Stimulated activated CD8-positive, alpha-beta memory T cell treated with anti-CD3 and anti-CD28 coated beads, Interleukin-7, amount 100 ng/mL, for 1 hour (primary cell): ENCODE data around the gene HERPUD1.
A peak's percentile ranks its signal among the peaks of the same experiment; 100 is the strongest.
"Not testable (repeated sequence)": the region's sequence is repeated elsewhere in the genome, so short reads cannot be mapped to it uniquely, and the experiment has no call there.

Experiments used
- DNase-seq, 2 donors: peaks; one replicate each; pipeline ENCODE4 v3.0.0-alpha.2; 2020; ENCODE audit warnings: low read depth in 2 of 2

Gene HERPUD1

DNA sequence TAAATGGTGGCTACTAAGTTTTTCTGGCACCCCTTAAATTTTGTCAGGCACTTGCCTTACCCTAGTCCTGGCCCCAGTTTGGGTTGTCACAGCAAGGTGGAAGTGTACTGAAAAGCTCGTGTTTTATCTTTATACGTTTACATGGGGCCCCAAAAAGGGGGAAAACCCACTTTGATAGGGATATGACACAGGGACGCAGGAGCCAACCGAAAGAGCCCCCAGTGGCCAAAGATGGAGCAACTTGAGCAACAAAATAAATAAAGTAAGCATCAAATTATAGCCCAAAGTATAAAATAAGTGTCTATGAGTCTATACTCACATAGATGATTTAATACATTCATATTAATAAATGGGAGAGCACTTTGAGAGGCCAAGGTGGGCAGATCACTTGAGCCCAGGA, 24.8 kb downstream of the HERPUD1 start:
- no peak for DNase-seq

DNA sequence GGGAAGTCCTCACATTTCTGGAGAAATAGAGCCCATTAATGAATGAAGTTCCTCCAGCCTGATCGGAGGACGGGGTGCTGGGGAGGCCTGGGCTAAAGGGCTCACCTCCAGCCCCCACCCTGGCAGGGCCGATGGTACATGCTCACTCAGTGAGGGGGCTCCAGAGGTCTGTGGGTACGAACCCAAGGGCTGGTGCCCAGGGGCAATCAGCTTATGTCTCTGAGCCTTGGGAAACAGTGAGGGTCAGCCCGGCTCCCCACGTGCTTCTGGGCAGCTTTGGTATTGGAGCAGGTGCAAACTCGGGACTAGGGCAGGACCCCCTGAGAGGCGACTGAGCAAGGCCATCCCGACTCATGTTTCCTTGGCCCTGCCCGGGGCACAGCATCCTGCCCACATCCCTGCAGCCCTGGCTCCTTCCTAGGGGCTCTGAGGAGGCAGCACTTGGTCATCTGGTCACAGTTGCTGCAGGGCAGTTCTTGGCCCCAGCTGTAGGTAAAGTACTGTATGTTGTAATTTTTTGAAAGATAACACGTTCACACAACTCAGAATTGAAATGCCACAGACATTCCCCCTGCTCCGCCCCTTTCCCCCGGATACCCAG, 28.8 kb downstream of the HERPUD1 start:
- no peak for DNase-seq

DNA sequence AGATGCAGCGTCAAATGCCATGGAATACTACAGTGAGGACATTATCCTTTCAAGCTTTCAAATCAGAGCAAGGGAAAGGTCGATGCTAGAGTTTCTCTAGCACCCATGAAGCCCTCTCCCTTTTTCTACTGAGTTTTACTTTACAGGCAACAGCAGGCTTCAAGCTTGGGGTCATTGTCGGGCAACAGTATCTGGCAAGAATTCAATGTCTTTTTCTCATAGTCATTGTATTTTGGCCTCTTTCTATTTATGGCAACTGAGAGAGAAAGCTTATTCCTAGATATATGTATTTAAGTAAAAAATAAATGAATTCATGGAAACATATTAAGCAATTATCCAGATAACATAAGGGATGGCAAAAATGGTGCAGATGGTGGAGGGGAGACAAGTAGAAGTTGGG, 29.4 kb downstream of the HERPUD1 start:
- DNase-seq = no peak

DNA sequence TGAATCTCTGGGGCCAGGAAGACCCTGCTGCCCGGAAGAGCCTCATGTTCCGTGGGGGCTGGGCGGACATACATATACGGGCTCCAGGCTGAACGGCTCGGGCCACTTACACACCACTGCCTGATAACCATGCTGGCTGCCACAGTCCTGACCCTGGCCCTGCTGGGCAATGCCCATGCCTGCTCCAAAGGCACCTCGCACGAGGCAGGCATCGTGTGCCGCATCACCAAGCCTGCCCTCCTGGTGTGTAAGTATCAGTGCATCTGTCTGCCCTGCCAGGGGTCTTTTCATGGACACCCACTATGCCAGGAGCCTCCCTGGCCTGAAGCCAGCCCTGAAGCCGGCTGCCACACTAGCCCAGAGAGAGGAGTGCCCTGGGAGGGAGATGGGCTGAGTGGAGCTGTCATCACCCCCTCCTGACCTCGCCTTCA, 29.9 kb downstream of the HERPUD1 start, which contains the start of gene CETP:
Gene CETP (plus strand): TSS at position 100 of the 431 bp plus-strand sequence. CDS start 30 bp downstream, at position 130.
- DNase-seq = no peak

DNA sequence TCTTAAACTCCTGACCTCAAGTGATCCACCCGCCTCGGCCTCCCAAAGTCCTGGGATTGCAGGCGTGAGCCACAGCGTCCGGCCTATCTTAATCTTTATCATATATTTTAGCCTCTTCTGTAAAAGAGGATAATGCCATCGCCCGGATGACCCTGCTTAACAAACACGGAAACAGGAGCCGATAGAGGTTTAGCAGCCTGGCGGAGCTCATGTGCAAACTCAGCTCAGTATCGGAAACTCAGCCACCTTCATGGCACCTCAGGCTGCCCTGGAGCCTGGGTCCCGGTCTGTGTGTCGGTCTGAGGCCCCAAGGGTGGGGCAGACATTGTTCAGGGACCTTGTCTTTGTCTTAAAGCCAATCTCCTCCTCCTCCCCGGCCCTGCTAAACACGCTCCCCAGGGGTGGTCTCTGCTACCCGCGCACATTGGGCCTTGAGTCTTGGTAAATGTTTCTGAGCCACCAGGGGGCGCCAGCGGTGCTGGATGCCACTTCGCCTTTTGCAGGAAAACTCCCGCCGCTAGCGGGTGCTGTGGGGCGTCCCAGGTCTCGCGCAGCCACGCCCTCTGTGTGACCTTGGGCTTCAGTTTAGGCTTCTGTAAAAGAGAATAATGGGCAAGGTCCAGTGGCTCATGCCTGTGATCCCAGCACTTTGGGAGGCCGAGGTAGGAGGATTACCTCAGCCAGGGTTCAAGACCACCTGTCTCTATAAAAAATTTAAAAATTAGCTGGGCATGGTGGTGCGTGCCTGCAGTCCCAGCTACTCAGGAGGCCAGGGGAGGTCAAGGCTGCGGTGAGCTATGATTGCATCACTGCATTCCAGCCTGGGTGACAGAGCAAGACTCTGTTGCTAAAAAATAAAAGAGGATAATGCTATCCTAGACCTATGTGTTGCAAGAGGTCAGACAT, 32.6 kb downstream of the HERPUD1 start:
- peak; percentile 84 to 96 for DNase-seq

DNA sequence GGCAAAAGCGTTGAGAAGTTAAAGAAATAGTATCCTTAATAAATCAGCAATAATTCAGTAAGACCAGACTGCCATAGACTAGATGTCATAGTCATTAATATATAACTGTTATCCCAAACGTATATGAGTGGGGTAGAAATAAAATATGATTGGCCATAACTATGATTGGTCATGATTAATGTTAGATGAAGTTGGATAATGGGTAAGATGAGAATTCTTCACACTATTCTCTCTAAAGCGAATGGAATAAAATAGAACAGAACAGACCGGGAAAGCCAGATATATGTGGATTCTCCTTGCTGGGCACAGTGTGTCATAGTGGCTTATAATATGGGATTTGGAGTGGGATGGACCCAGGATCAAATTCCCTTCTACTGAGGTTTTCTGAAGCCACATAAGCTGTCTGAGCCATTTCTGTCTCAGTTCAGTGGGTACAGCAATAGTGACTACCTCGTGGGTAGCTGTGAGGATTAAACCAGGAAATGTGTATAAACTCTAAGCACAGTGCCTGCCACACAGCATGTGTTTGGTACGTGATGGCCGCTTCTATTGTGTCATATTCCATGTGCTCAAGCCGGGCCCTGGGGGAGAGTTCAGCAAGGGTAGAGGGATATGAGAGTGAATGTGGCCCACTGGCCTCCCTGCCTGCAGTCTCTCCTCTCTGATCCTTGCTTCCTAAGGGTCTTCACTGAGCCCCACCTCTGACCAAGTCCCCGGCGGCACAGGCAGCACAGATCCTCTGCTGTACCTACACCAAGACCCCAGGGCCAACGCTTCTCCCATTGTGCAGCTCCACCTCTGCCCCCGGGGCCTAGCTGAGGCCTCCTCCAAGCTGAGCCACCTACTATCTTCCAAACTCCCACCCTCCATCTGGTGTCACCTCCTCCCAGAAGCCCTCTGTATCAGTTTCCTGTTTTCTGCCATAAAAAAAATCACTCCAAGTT, 33.5 kb downstream of the HERPUD1 start:
- no peak for DNase-seq

DNA sequence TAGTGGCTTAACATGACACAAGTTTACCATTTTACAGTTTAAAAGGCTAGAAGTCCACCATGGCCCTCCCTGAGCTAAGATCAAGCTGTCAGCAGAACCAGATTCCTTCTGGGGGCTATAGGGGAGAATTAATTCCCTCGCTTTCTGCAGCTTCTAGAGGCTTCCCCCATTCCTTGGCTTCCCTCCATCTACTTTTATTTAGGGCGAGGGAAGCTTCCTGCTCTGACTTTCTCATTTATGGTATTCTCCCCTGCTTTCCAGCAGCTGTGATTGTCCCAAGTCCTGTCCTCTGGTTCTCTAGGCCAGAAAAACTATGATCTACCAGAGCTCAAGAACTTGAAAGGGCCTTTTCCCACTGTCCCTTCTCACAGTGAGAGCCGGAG, 34.1 kb downstream of the HERPUD1 start:
- no peak for DNase-seq

DNA sequence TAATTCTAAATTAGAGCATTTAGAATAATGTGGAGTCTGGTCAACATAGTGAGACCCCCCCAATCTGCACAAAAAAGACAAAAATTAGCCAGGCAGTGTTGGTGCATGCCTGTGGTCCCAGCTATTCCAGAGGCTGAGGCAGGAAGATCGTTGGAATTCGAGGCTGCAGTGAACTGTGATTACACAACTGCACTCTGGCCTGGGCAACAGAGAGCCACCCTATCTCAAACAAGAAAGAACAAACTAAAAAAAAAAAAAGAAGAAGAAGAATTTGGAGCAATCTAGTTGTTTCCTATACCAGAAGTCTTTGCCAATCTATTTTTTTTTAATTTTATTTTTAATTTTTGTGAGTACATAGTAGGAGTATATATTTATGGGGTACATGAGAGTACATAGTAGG, 35.8 kb downstream of the HERPUD1 start:
- no peak for DNase-seq

DNA sequence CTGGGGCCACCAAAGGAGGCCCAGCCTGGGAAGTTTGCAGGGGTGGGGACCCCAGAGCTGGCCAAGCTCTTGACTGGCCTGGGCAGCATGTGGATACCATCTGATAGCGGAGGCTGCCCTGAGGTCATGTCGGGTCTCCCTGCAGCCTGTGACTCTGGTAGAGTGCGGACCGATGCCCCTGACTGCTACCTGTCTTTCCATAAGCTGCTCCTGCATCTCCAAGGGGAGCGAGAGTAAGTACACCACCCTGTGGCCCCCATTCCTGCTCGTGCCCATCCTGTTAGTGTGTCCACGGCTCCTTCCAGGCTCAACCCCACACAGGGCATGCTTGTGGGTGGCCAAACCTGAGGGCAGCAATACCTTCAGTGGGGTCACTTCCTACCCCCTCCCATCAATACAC, 37.8 kb downstream of the HERPUD1 start:
- no peak for DNase-seq

DNA sequence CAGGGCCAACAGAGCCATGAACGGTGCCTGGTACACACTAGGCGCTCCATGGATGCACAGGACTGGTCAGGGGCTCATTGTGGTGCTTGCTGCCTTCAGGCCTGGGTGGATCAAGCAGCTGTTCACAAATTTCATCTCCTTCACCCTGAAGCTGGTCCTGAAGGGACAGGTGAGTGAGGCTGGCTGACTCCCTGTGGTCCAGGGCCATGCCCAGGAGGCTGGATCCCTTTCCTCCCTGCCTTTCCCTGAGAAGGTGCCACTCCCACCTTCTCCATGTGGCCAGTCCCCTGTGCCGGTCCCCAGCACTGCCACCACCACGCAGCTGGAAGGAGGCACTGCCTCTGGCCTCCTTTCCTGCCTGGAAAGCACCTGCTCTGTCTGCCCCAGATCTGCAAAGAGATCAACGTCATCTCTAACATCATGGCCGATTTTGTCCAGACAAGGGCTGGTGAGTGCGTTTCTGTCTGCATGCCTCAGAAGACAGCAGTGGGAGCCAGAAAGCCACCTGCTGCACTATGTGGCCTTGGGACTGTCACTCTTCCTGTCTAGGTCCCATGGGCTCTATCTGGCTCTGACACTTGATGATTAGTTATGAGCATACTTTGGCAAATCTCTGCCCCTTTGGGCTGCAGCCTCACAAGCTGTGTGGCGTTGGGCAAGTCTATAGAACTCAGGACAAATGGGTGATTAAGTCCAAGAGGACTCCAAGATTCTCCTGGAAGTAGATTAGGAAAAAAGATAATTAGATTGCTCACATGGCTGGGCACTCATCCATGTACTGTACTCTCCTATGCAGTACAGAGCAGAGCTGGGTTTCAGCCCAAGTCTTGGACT, 39.2 kb downstream of the HERPUD1 start:
- no peak for DNase-seq

DNA sequence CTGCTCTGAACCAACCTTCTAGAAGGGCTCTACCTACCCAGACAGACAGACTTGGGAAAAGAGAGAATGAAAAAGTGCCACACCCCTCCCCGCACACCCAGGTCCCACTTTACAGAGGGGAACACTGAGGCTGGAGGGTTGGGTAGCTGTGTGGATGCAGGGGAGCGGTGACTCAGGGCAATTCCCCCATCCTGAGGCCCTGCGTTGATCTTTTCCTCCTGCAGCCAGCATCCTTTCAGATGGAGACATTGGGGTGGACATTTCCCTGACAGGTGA, 39.8 kb downstream of the HERPUD1 start:
- DNase-seq = no peak

DNA sequence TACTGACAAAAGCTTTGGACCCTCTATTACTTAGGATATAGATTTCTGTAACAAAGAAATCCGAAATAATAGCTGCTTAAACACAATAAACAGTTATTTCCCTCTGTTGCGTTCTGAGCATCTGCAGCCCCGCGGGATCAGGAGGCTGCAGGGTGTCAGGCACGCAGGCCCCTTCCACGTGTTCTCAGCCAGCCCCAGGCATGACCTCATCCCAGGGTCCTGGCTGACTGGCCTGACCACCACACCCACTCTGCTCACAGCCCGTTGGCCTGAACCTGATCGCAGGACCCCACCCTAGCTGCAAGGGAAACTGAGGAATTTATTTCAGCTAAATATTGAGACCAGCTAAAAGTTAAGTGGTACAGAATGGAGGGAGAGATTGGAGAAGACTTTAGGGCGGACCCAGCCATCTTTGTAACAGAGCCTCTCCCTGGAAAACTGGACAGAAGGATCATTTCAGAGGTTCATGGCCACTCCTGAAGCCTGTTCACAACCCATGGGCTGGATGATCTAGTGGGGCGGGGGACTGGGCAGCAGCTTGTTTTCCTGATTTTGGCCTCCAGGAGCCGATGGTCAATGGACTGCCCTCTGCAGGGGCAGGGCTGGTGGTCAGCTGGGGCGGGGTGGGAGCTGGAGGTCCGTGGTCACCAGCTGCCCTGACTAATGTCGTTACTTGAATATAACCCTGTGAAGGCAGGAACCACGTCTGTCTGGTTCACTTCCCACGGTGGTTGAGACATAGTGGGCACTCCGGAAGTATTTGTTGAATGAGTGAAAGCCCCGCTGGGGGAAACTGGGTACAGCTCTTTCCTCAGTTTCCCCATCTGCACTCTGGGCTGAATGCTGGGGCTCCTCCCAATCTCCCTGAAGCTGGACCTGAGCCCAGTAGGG, 40.7 kb downstream of the HERPUD1 start:
- no peak for DNase-seq

DNA sequence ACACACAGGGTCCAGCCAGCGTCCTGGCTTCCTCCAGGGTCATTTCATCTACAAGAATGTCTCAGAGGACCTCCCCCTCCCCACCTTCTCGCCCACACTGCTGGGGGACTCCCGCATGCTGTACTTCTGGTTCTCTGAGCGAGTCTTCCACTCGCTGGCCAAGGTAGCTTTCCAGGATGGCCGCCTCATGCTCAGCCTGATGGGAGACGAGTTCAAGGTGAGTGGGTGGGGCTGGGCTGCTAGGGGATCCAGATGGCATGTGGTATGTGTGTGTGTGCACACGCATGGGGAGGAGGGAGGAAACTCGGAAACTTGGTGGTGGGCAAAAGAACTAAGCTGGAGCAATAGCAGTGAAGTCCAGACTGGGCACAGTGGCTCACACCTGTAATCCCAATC, 41.4 kb downstream of the HERPUD1 start:
- no peak for DNase-seq

DNA sequence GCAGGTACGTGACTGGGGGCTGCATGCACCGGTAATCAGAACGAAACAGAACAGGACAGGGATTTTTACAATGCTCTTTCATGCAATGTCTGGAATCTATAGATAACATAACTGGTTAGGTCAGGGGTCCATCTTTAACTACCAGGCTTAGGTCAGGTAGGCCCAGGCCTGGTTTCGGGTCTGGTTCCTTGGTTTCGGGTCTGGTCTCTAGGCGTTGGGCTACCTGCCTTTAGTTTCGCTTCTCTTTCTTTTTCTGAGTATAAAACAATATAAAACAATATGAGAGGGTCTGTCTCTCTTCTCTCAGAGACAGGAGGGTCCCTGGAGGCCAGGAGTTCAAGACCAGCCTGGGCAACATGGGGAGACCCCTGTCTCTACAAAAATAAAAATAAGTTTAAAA, 42.0 kb downstream of the HERPUD1 start:
- not testable (repeated sequence) for DNase-seq

DNA sequence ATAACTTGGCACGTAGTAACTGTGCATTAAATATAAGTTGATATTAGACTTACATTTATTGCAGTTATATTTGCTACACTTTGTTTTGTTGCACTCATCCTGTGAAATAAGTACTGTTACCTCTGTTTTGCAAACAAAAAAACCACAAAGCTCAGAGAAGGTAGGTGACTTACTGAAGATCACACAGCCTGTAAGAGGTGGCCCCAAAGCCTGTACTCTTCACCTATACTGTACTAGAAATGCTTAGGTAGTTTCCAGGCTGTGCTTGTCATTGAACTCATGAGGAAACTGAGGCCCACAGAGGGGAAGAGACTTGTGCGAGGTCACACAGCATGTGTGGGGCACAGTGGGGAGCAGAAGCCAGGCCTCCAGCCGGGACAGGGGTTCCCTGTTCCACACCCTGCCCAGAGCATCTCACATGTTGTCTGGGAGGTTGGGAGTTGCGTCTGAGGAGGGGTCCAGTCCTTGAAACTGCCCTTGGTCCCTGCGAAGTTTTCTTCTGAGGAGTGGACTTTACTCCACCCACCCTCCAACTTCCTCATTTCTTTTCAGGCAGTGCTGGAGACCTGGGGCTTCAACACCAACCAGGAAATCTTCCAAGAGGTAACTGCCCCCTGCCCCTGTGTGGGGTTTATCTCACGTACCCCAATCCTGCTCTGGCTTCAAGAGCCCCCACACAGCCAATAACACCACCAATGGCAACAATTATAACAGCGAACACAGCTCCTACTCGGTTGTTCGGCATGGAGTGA, 42.8 kb downstream of the HERPUD1 start:
- no peak for DNase-seq

DNA sequence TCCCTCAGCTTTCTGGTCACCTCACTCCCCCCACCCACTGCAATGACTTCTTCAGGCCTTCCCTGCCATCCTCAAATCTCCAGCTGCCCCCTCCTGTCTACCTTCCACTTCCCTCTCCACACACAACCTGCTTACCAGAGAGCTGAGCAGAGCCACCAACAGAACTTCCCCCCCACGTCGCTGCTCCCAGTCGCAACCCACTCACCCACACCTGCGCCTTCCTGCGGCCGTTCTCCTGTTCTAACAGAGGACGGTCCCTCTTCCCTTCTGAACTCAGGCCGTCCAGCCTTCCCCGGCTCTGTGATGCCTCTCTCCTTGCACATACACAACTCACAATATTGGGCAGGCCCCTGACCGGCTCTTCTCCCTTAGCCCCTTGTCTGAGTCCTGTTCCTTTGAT, 43.8 kb downstream of the HERPUD1 start:
- DNase-seq = no peak

DNA sequence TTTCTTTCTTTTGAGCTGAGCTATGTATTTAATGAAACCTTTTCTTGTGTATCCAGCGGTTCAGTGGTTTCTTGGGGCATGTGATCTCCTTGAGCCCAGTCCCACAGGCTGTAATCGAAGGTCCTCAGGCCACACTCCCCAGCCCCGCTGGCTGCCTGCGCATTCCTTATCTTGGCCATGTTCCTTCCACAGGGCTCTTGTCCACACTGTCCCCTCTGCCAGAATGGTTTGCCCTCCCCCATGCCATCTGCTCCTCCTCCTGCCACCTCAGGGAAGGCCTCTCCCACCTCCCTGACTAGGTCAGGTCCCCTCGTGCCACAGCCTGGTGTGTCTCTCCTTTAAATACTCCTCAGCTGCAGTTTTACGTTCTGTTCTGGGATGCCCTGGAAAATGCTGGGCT, 45.3 kb downstream of the HERPUD1 start:
- no peak for DNase-seq

DNA sequence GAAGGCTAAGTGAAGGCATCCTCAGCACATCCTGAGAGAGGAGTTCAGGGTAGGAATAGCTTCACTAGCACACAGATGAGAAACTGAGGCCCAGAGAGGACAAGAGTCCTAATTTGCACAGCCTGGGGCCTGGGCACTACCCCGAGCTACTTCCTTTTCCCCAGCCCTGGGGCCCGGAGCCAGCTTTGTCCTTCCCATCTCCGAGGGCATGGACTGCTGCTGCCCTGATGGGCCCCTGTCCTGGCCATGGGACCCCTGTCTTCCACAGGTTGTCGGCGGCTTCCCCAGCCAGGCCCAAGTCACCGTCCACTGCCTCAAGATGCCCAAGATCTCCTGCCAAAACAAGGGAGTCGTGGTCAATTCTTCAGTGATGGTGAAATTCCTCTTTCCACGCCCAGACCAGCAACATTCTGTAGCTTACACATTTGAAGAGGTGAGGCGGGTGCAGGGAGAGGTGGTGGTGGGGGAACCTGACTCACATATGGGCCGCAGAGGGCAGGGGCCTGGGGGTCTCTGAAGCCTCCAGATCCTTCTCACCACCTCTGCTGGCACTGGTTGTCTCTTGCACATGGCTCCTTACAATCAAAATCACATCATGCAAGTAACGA, 46.0 kb downstream of the HERPUD1 start:
- DNase-seq = no peak

DNA sequence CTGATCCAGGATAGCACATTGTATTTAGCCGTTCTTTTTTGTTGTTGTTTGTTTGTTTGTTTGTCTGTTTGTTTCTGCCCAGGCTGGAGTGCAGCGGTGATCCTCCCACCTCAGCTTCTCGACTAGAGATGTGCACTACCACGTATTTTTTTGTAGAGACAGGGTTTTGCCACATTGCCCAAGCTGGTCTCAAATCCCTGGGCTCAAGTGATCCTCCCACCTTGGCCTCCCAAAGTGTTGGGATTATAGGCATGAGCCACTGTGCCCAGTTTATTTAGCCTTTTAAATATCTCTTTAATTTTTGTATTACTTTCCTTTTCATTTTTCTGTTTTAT, 48.2 kb downstream of the HERPUD1 start:
- DNase-seq = no peak
